ENCODE results near the gene GDF9.

DNA sequence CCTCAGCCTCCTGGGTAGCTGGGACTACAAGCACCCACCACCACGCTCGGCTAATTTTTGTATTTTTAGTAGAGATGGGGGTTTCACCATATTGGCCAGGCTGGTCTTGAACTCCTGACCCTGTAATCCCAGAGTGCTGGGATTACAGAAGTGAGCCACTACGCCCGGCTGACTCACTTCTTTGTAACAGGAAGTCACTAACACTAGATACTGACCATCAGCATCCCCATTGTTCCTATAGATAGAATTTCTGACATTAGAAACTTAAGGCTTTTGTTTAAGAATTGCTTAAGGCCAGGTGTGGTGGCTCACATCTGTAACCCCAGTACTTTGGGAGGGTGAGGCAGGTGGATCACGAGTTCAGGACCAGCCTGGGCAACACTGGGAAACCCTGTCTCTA lies 49.4 kb upstream of the GDF9 start:
- TF ChIP-seq, protein P1, sequence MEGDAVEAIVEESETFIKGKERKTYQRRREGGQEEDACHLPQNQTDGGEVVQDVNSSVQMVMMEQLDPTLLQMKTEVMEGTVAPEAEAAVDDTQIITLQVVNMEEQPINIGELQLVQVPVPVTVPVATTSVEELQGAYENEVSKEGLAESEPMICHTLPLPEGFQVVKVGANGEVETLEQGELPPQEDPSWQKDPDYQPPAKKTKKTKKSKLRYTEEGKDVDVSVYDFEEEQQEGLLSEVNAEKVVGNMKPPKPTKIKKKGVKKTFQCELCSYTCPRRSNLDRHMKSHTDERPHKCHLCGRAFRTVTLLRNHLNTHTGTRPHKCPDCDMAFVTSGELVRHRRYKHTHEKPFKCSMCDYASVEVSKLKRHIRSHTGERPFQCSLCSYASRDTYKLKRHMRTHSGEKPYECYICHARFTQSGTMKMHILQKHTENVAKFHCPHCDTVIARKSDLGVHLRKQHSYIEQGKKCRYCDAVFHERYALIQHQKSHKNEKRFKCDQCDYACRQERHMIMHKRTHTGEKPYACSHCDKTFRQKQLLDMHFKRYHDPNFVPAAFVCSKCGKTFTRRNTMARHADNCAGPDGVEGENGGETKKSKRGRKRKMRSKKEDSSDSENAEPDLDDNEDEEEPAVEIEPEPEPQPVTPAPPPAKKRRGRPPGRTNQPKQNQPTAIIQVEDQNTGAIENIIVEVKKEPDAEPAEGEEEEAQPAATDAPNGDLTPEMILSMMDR (IDR thresholded peaks at IDR 0.05): no peak
- no peak for TF ChIP-seq POLR2A (IDR thresholded peaks at IDR 0.05)
